ENCODE data around the gene AFAP1.

The AFAP1 gene

GRCh38 chr4:7763106-7763505, 176.6 kb downstream of the AFAP1 start:
- no peak for TF ChIP-seq TAF1 (IDR thresholded peaks at IDR 0.05; ENCODE audit: borderline replicate concordance, low read depth, low read length)
- TF ChIP-seq POLR2AphosphoS5 (IDR thresholded peaks at IDR 0.05; ENCODE audit: low read depth, low read length): no peak
- no peak for TF ChIP-seq POLR2A (IDR thresholded peaks at IDR 0.05; ENCODE audit: low read depth, low read length)
- FAIRE-seq: no peak
- no peak for DNase-seq (ENCODE audit: insufficient read length)

GRCh38 chr4:7762376-7763030, 177.2 kb downstream of the AFAP1 start:
- no peak for FAIRE-seq
- no peak for TF ChIP-seq POLR2AphosphoS5 (IDR thresholded peaks at IDR 0.05; ENCODE audit: low read depth, low read length)
- TF ChIP-seq TAF1 (IDR thresholded peaks at IDR 0.05; ENCODE audit: borderline replicate concordance, low read depth, low read length): no peak
- TF ChIP-seq POLR2A (IDR thresholded peaks at IDR 0.05; ENCODE audit: low read depth, low read length): no peak
- DNase-seq (ENCODE audit: insufficient read length): no peak

- DNase-seq (ENCODE audit: insufficient read length) (peak; percentile 81), FAIRE-seq (peak; percentile 94)
- no peak for TF ChIP-seq POLR2A (IDR thresholded peaks at IDR 0.05; ENCODE audit: low read depth, low read length)
- TF ChIP-seq POLR2AphosphoS5 (IDR thresholded peaks at IDR 0.05; ENCODE audit: low read depth, low read length): no peak
- no peak for TF ChIP-seq TAF1 (IDR thresholded peaks at IDR 0.05; ENCODE audit: borderline replicate concordance, low read depth, low read length)
Measured at GRCh38 chr4:7761720-7762119, 177.9 kb downstream of the AFAP1 start.

GRCh38 chr4:7761312-7761711, 178.3 kb downstream of the AFAP1 start:
- DNase-seq (ENCODE audit: insufficient read length) (no peak), FAIRE-seq (peak; percentile 36)
- TF ChIP-seq TAF1 (IDR thresholded peaks at IDR 0.05; ENCODE audit: borderline replicate concordance, low read depth, low read length) (no peak), POLR2AphosphoS5 (IDR thresholded peaks at IDR 0.05; ENCODE audit: low read depth, low read length) (no peak), POLR2A (IDR thresholded peaks at IDR 0.05; ENCODE audit: low read depth, low read length) (no peak)

GRCh38 chr4:7760706-7761105, 179.0 kb downstream of the AFAP1 start:
- FAIRE-seq (no peak), DNase-seq (ENCODE audit: insufficient read length) (no peak)
- TF ChIP-seq POLR2A (IDR thresholded peaks at IDR 0.05; ENCODE audit: low read depth, low read length) (no peak), POLR2AphosphoS5 (IDR thresholded peaks at IDR 0.05; ENCODE audit: low read depth, low read length) (no peak), TAF1 (IDR thresholded peaks at IDR 0.05; ENCODE audit: borderline replicate concordance, low read depth, low read length) (no peak)

- DNase-seq (ENCODE audit: insufficient read length): no peak
- FAIRE-seq: no peak
- TF ChIP-seq TAF1 (IDR thresholded peaks at IDR 0.05; ENCODE audit: borderline replicate concordance, low read depth, low read length) (no peak), POLR2AphosphoS5 (IDR thresholded peaks at IDR 0.05; ENCODE audit: low read depth, low read length) (no peak), POLR2A (IDR thresholded peaks at IDR 0.05; ENCODE audit: low read depth, low read length) (no peak)
Measured at GRCh38 chr4:7760228-7760627, 179.4 kb downstream of the AFAP1 start.

GRCh38 chr4:7759635-7760034, 180.0 kb downstream of the AFAP1 start:
- DNase-seq (ENCODE audit: insufficient read length): no peak
- TF ChIP-seq TAF1 (IDR thresholded peaks at IDR 0.05; ENCODE audit: borderline replicate concordance, low read depth, low read length): no peak
- TF ChIP-seq POLR2A (IDR thresholded peaks at IDR 0.05; ENCODE audit: low read depth, low read length): no peak
- TF ChIP-seq POLR2AphosphoS5 (IDR thresholded peaks at IDR 0.05; ENCODE audit: low read depth, low read length): no peak
- FAIRE-seq: no peak

- TF ChIP-seq TAF1 (IDR thresholded peaks at IDR 0.05; ENCODE audit: borderline replicate concordance, low read depth, low read length) (no peak), POLR2A (IDR thresholded peaks at IDR 0.05; ENCODE audit: low read depth, low read length) (no peak), POLR2AphosphoS5 (IDR thresholded peaks at IDR 0.05; ENCODE audit: low read depth, low read length) (no peak)
Measured at GRCh38 chr4:7759216-7759615, 180.4 kb downstream of the AFAP1 start.

GRCh38 chr4:7758476-7758875, 181.2 kb downstream of the AFAP1 start:
- TF ChIP-seq TAF1 (IDR thresholded peaks at IDR 0.05; ENCODE audit: borderline replicate concordance, low read depth, low read length) (no peak), POLR2AphosphoS5 (IDR thresholded peaks at IDR 0.05; ENCODE audit: low read depth, low read length) (no peak), POLR2A (IDR thresholded peaks at IDR 0.05; ENCODE audit: low read depth, low read length) (no peak)
- no peak for DNase-seq (ENCODE audit: insufficient read length)
- FAIRE-seq: no peak

More at GRCh38 chr4:7759216-7759615, 180.4 kb downstream of the AFAP1 start:
- FAIRE-seq: peak; percentile 95
- DNase-seq (ENCODE audit: insufficient read length): peak; percentile 54

GRCh38 chr4:7757501-7758471, 181.9 kb downstream of the AFAP1 start:
- no peak for TF ChIP-seq POLR2A (IDR thresholded peaks at IDR 0.05; ENCODE audit: low read depth, low read length)
- no peak for DNase-seq (ENCODE audit: insufficient read length)
- FAIRE-seq: no peak

- FAIRE-seq (no peak), DNase-seq (ENCODE audit: insufficient read length) (no peak)
Measured at GRCh38 chr4:7756561-7757355, 182.9 kb downstream of the AFAP1 start.

More at GRCh38 chr4:7756561-7757355, 182.9 kb downstream of the AFAP1 start:
- no peak for TF ChIP-seq POLR2A (IDR thresholded peaks at IDR 0.05; ENCODE audit: low read depth, low read length)
- TF ChIP-seq TAF1 (IDR thresholded peaks at IDR 0.05; ENCODE audit: borderline replicate concordance, low read depth, low read length): no peak
- no peak for TF ChIP-seq POLR2AphosphoS5 (IDR thresholded peaks at IDR 0.05; ENCODE audit: low read depth, low read length)
